GM18951 (cell line): ENCODE measurements around the gene KIF2A.

Experiments
- POLR2A ChIP-seq: IDR thresholded peaks from 4 replicates; pipeline ENCODE4 v1.6.1; 2011; ENCODE audit warnings: mild to moderate bottlenecking; ENCODE audit not compliant: insufficient read length, insufficient read depth; ENCODE audit errors: extremely low read depth
- in situ Hi-C: fragments of 300-500 bp; cut with MboI; formaldehyde crosslinking; loops from one replicate; pipeline ENCODE4 v1.12.0; 2022; ENCODE audit warnings: low sequenced_read_pairs, mixed read lengths, inconsistent platforms; ENCODE audit not compliant: unreplicated experiment

KIF2A gene

GRCh38 chr5:62305358-62305714 lies 670 bp upstream of the KIF2A start:
- no peak for TF ChIP-seq POLR2A
- in situ Hi-C loops = no loop called here

GRCh38 chr5:62306323-62306895 lies 403 bp downstream of the KIF2A start:
- no peak for TF ChIP-seq POLR2A
- in situ Hi-C loops = no loop called here

- no peak for TF ChIP-seq POLR2A
- in situ Hi-C loops = no loop called here
Observed at GRCh38 chr5:62306896-62307689, 1.1 kb downstream of the KIF2A start.

GRCh38 chr5:62308439-62308838 lies 2.4 kb downstream of the KIF2A start:
- in situ Hi-C loops = no loop called here
- no peak for TF ChIP-seq POLR2A

- no peak for TF ChIP-seq POLR2A
- in situ Hi-C loops = no loop called here
Observed at GRCh38 chr5:62309107-62309506, 3.1 kb downstream of the KIF2A start.

- in situ Hi-C loops = no loop called here
Observed at GRCh38 chr5:62310426-62311143, 4.6 kb downstream of the KIF2A start.

GRCh38 chr5:62312036-62312435 lies 6.0 kb downstream of the KIF2A start:
- in situ Hi-C loops = no loop called here
- no peak for TF ChIP-seq POLR2A

More at GRCh38 chr5:62310426-62311143, 4.6 kb downstream of the KIF2A start:
- TF ChIP-seq POLR2A = no peak

GRCh38 chr5:62312674-62313073 lies 6.7 kb downstream of the KIF2A start:
- in situ Hi-C loops = no loop called here
- TF ChIP-seq POLR2A = no peak

- no peak for TF ChIP-seq POLR2A
- in situ Hi-C loops = no loop called here
Observed at GRCh38 chr5:62314213-62314830, 8.3 kb downstream of the KIF2A start.

GRCh38 chr5:62315376-62316175 lies 9.6 kb downstream of the KIF2A start:
- in situ Hi-C loops = no loop called here
- TF ChIP-seq POLR2A = no peak

GRCh38 chr5:62316176-62316502 lies 10.1 kb downstream of the KIF2A start:
- TF ChIP-seq POLR2A = no peak
- in situ Hi-C loops = no loop called here

GRCh38 chr5:62317810-62318209 lies 11.8 kb downstream of the KIF2A start:
- TF ChIP-seq POLR2A = no peak
- in situ Hi-C loops = no loop called here

- in situ Hi-C loops = no loop called here
- TF ChIP-seq POLR2A = no peak
Observed at GRCh38 chr5:62322484-62322883, 16.5 kb downstream of the KIF2A start.
